HG03039 (cell line): Measurements from ENCODE around the gene SPRY1.

Experiments used
- ATAC-seq: cut with Tn5 transposase; IDR thresholded peaks from one replicate; pipeline ENCODE4 v1.9.1; 2021; ENCODE audit warnings: mild to moderate bottlenecking, moderate library complexity; ENCODE audit not compliant: unreplicated experiment

Gene SPRY1

GRCh38 chr4:123438031-123438430 is 41.4 kb downstream of the SPRY1 start:
- ATAC-seq = no peak

- ATAC-seq = peak; percentile 62
These were observed 47.0 kb downstream of the SPRY1 start for GRCh38 chr4:123443401-123444289.

- peak; percentile 76 for ATAC-seq
These were observed 47.7 kb downstream of the SPRY1 start for GRCh38 chr4:123444290-123444731.

GRCh38 chr4:123446865-123447474 is 50.4 kb downstream of the SPRY1 start:
- no peak for ATAC-seq

- no peak for ATAC-seq
These were observed 52.8 kb downstream of the SPRY1 start for GRCh38 chr4:123449362-123449761.

GRCh38 chr4:123449780-123450179 is 53.2 kb downstream of the SPRY1 start:
- peak; percentile 77 for ATAC-seq

- no peak for ATAC-seq
These were observed 53.8 kb downstream of the SPRY1 start for GRCh38 chr4:123450393-123450792.

- ATAC-seq = no peak
These were observed 56.0 kb downstream of the SPRY1 start for GRCh38 chr4:123452616-123453015.

- ATAC-seq = no peak
These were observed 56.6 kb downstream of the SPRY1 start for GRCh38 chr4:123453061-123453680.
